ENCODE data around the gene OSGIN1.

DNA sequence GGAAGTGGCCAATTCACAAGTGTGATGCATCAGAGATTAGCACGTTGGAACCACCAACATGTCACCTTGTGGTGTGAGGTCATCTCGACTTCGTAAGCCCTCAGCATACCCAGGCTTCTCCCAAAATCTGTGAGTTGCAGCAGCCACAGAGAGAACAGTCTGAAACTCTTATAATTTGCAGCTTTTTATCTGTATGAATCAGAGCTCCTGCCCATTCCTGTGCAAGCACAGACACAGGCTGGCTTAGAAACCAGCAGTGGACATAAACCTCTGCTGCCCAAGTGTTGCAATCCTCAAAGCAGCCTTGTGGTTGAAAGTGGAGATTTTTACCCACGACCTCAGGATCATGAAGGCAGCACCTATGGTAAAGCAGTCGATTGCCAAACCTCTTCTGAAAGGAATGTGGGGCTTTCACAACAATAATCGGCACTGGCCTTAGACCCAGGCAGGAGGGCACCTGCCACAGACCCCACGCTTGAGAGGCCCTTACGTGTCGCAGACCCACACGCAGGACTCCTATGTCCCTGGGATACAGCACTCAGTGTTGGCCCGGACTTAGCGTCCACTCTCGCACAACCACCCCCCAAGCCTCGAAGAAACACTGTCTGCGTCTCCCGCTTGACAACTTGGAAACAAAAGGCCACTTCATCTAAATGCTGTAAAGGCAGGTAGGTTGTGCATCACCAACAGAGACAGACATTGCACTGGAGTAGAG, 24.5 kb upstream of the OSGIN1 start:
- TF ChIP-seq, protein P1, sequence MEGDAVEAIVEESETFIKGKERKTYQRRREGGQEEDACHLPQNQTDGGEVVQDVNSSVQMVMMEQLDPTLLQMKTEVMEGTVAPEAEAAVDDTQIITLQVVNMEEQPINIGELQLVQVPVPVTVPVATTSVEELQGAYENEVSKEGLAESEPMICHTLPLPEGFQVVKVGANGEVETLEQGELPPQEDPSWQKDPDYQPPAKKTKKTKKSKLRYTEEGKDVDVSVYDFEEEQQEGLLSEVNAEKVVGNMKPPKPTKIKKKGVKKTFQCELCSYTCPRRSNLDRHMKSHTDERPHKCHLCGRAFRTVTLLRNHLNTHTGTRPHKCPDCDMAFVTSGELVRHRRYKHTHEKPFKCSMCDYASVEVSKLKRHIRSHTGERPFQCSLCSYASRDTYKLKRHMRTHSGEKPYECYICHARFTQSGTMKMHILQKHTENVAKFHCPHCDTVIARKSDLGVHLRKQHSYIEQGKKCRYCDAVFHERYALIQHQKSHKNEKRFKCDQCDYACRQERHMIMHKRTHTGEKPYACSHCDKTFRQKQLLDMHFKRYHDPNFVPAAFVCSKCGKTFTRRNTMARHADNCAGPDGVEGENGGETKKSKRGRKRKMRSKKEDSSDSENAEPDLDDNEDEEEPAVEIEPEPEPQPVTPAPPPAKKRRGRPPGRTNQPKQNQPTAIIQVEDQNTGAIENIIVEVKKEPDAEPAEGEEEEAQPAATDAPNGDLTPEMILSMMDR (IDR thresholded peaks at IDR 0.05; ENCODE audit: low read depth, low read length, poor library complexity, severe bottlenecking), result no peak
- no peak for TF ChIP-seq EZH2phosphoT487 (IDR thresholded peaks at IDR 0.05; ENCODE audit: borderline replicate concordance, low read length)
